ENCODE measurements around the gene RBMS1. TPM values are rescaled to one million over a fixed set of nuclear protein-coding genes. Genes with fewer than 3 reads are reported as not detected.
A peak's percentile ranks its signal among the peaks of the same experiment; 100 is the strongest.

RBMS1 gene
- total RNA-seq, 6 experiments from 2014 or later = 8.5 to 21.4 (median 14.3) TPM

GRCh38 chr2:160390544-160391455, 102.8 kb downstream of the RBMS1 start:
- no peak overlapping the region for H3K27ac ChIP-seq
- no peak for ATAC-seq

GRCh38 chr2:160389875-160390274, 103.7 kb downstream of the RBMS1 start:
- Histone ChIP-seq H3K4me3 (no peak overlapping the region), H3K9me3 (no peaks in the 10 kb centered on the region), H3K36me3 (no peaks in the 10 kb centered on the region), H3K27ac (no peak overlapping the region), H3K4me1 (peaks cover 0 to 7% (median 0%) of the 10 kb centered on the region in 4 donors), H3K27me3 (no peaks in the 10 kb centered on the region)
- ATAC-seq = no peak
- TF ChIP-seq CTCF (IDR thresholded peaks at IDR 0.05) = no peak
- no peak for DNase-seq
- intact Hi-C loops (cut with DNase I) = no loop called here

More at GRCh38 chr2:160390544-160391455, 102.8 kb downstream of the RBMS1 start:
- no peaks in the 10 kb centered on the region for H3K27me3 ChIP-seq
- whole genome bisulfite sequencing (ENCODE audit: insufficient coverage, low coverage, low lambda C conversion rate, missing lambda C conversion rate) = 61% methylated on average over 7 of the region's 7 CpGs
- no peak for DNase-seq
- intact Hi-C loops (cut with DNase I) = no loop called here
- no peaks in the 10 kb centered on the region for H3K36me3 ChIP-seq
- H3K4me1 ChIP-seq = peaks cover 0 to 7% (median 0%) of the 10 kb centered on the region in 4 donors
- H3K9me3 ChIP-seq = no peaks in the 10 kb centered on the region
- H3K4me3 ChIP-seq = no peak overlapping the region
- TF ChIP-seq CTCF (IDR thresholded peaks at IDR 0.05) (no peak), POLR2A (IDR thresholded peaks at IDR 0.05) (no peak)

- intact Hi-C loops (cut with DNase I) = no loop called here
- Histone ChIP-seq H3K27me3 (no peaks in the 10 kb centered on the region), H3K36me3 (no peaks in the 10 kb centered on the region), H3K27ac (peak overlapping the region; percentile 30 to 56 (median 37)), H3K4me3 (no peak overlapping the region), H3K9me3 (no peaks in the 10 kb centered on the region), H3K4me1 (peaks cover 0 to 7% (median 0%) of the 10 kb centered on the region in 4 donors)
- no peak for TF ChIP-seq CTCF (IDR thresholded peaks at IDR 0.05)
- TF ChIP-seq POLR2A (IDR thresholded peaks at IDR 0.05) = no peak
- ATAC-seq (peak; percentile 53 to 74 (median 61)), DNase-seq (peak in 1 of 3 donors; percentile 60)
- WGBS (ENCODE audit: insufficient coverage, low coverage, low lambda C conversion rate, missing lambda C conversion rate) = 52% methylated on average over 10 of the region's 12 CpGs
Observed at GRCh38 chr2:160388464-160389263, 104.9 kb downstream of the RBMS1 start.

GRCh38 chr2:160387558-160388262, 105.9 kb downstream of the RBMS1 start:
- no peaks in the 10 kb centered on the region for H3K36me3 ChIP-seq
- TF ChIP-seq CTCF (IDR thresholded peaks at IDR 0.05) = no peak
- TF ChIP-seq POLR2A (IDR thresholded peaks at IDR 0.05) = no peak
- DNase-seq (no peak), ATAC-seq (peak; percentile 82 to 86 (median 85))
- WGBS (ENCODE audit: insufficient coverage, low coverage, low lambda C conversion rate, missing lambda C conversion rate) = 44% methylated on average over 3 of the region's 3 CpGs
- peak overlapping the region; percentile 30 to 56 (median 37) for H3K27ac ChIP-seq
- no peaks in the 10 kb centered on the region for H3K27me3 ChIP-seq
- H3K9me3 ChIP-seq = no peaks in the 10 kb centered on the region
- H3K4me3 ChIP-seq = no peak overlapping the region
- H3K4me1 ChIP-seq = peaks cover 0 to 7% (median 0%) of the 10 kb centered on the region in 4 donors
- intact Hi-C loops (cut with DNase I) = no loop called here

Data from right lobe of liver (tissue), 6 donors.